HG03280 (cell line): Measurements from ENCODE around the gene STK39.

Source experiments
- ATAC-seq: cut with Tn5 transposase; IDR thresholded peaks from one replicate; pipeline ENCODE4 v1.9.1; 2021; ENCODE audit warnings: mild to moderate bottlenecking, moderate library complexity; ENCODE audit not compliant: unreplicated experiment

STK39 gene

GRCh38 chr2:168185583-168186274 lies 61.7 kb downstream of the STK39 start:
- no peak for ATAC-seq

GRCh38 chr2:168184681-168185513 lies 62.5 kb downstream of the STK39 start:
- ATAC-seq = no peak

GRCh38 chr2:168183308-168183997 lies 63.9 kb downstream of the STK39 start:
- no peak for ATAC-seq

- ATAC-seq = no peak
Measured at GRCh38 chr2:168182550-168183249, 64.7 kb downstream of the STK39 start.

- no peak for ATAC-seq
Measured at GRCh38 chr2:168181825-168182224, 65.6 kb downstream of the STK39 start.

GRCh38 chr2:168180914-168181313 lies 66.5 kb downstream of the STK39 start:
- no peak for ATAC-seq

GRCh38 chr2:168180483-168180882 lies 66.9 kb downstream of the STK39 start:
- ATAC-seq = no peak

- ATAC-seq = no peak
Measured at GRCh38 chr2:168179592-168179991, 67.8 kb downstream of the STK39 start.

- no peak for ATAC-seq
Measured at GRCh38 chr2:168178520-168179324, 68.7 kb downstream of the STK39 start.

GRCh38 chr2:168176402-168176801 lies 71.0 kb downstream of the STK39 start:
- ATAC-seq = no peak

GRCh38 chr2:168175469-168175868 lies 71.9 kb downstream of the STK39 start:
- ATAC-seq = no peak

- no peak for ATAC-seq
Measured at GRCh38 chr2:168174756-168175155, 72.6 kb downstream of the STK39 start.

GRCh38 chr2:168172071-168172470 lies 75.3 kb downstream of the STK39 start:
- ATAC-seq = no peak

- no peak for ATAC-seq
Measured at GRCh38 chr2:168171059-168171762, 76.2 kb downstream of the STK39 start.

- no peak for ATAC-seq
Measured at GRCh38 chr2:168169097-168169745, 78.2 kb downstream of the STK39 start.

GRCh38 chr2:168167511-168168263 lies 79.7 kb downstream of the STK39 start:
- ATAC-seq = no peak

GRCh38 chr2:168166902-168167510 lies 80.4 kb downstream of the STK39 start:
- ATAC-seq = no peak
